HuH-7.5 (cell line): Measurements from ENCODE around the gene DLGAP1.

Source experiments
- DNase-seq: peaks from one replicate; pipeline ENCODE4 v3.0.0; 2011; ENCODE audit warnings: low spot score

DLGAP1 gene

DNA sequence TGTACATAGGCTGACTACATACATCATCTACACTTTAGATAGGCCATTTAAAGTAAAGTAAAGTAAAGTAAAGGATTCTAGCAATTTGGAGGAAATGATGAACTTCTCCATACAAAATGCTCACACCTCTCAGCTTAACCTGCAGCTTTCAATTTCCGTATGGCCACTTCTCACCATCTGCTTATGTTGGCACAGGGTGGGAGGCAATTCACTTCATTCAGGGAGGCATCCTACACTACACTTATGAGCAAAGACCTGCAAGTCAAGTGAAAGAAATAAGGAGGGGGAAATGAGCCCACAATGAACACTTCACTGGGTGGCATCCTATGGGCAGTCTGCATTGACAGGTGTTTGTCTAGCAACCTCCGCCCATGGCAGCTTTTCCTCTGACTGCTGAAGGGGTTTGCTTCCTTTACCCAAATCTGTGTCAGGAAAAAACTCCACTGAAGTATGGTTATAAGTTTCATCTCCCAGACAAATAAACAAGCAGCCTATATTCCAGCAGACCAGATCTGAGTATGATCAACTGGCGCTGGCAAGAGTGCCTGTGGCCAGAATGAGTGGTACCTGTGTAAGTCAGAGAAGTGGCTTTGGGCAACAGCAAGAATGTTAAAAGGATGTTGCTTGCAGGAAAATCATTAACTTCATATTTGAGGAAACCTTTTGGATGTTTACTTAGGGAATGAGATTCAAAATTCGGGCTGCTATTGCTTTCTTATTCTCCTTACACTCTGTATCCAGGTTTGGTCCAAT lies 556.1 kb downstream of the DLGAP1 start:
- no peak for DNase-seq

GRCh38 chr18:3892152-3892551 lies 563.0 kb downstream of the DLGAP1 start:
- DNase-seq: no peak

- DNase-seq: no peak
Measured at GRCh38 chr18:3891245-3891644, 563.9 kb downstream of the DLGAP1 start.

DNA sequence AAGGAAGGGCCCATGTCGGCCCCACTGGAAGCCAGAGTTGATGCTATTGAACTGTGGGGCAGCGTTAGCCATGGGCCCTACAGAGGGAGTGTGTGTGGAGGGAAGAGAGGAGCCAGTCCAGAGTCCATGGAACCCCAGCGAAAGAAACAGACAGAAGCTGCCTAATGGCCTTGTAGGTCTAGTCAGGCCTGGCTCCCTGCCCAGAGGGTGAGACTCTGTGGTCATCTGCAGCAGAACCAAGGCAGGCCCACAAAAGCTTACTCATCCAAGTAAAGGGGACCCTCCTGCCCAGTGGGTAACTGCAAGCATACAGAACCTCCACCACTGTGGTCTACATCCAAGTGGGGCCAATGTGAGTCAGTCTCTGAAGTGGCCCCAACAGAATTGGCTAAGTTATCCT lies 565.3 kb downstream of the DLGAP1 start:
- no peak for DNase-seq

DNA sequence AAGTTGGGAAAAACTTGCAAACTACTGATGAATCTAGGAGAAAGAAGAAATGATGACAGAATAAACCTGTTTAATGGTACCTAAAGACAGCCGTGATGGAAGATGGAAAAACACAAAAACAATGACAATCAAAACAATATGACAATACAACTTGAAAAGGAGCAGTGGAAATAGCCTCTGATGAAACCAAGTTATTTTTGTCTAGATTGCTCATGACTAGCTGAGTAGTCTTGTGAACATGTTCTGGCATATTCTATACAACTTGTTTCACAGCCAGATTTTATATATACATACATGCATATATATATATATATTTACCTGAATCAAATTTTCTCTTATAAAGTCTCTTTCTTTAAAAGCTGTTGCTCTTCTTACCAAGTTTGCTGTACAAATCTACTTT lies 566.0 kb downstream of the DLGAP1 start:
- no peak for DNase-seq

DNA sequence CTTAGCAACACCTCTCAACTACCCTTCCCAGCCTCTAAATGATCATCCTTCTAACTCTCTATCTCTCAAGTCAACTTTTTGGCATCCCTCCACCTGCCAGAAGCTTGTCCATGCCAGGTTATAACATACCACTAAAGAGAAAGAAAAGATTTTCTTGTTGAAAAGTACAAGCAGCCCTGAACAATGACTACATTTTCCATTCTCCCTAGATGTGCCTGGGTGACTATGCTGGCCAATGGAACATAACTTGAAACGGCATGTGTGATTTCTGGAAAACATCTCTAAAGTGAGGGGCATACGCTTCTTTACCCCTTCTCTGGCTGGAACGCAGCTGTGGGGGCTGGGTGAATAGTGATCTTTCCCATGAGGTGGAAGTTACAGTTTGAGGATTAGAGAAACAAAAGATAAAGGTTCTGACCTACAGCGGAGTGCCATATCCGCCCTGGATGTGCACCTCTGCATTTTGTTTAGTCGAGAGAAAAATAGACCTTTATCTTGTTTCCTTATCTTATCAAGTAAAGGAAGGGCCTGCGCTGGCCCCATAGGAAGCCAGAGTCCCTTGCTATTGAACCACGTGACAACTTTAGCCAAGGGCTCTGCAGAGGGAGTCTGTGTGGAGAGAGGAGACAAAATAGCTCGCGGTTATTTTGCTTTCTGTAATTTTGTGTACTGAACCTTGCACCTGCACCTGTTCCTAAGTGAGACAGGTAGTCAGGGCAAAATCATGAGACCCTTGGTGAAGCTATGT lies 568.4 kb downstream of the DLGAP1 start:
- peak; percentile 32 for DNase-seq

DNA sequence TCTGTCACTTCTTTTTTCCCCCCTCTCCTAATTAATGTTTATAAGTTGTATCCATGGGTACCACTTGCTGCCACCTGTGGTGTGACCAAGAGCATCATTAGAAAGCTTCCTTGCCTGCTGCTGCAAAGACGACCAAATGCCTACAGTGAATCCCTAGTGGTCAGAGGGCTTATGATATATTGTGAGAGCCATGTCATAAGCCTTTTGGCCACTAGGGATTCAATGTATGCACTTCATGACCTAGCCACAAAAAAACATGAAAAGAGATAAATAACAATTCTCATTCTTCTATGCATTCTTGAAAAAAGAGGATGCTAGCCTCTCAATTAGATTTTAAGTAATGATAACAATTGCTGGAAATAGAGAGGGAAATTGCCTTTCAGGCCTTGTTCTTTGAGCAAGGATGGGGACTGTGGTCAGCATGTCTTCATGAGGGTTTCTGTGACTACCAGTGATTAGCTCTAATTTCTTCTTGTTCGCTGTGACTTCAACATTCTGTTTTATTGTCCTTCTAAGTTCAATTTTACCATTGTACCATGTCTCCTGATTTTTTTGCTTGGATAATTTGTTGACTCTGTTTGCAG lies 569.8 kb downstream of the DLGAP1 start:
- peak; percentile 60 for DNase-seq

DNA sequence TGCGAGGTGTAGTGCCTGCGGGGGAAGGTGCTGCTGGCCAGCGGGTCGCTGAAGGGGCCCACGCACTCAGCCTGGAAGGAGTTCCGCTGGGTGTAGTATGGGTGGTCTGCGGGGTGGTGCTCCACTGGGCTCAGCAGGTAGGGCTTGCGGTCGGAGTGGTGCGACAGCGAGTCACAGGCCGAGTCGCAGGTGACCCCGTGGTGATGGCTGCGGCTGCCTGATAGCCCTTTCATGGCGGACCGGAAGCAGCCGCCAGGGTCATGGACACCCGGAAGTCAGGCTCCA lies 575.3 kb downstream of the DLGAP1 start:
- no peak for DNase-seq

GRCh38 chr18:3879114-3879835 lies 575.8 kb downstream of the DLGAP1 start:
- no peak for DNase-seq

DNA sequence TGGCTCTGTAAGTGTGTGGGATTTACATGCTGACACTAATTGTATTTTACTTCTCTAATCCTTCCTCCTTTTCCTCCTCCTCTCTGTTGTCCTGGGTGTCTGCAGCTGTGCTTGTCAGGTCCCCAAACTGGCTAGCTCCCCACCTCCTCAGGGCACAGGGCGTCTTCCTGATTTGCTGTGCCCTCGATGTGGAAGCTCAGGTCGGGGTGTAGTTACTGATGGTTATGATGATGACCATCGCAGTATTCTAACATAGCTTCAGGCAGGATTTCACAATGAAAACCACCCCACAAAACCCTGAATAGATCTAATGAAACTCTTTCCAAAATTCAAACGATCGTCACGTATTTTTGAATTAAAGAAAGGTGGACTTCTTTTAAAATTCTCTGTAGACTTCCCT lies 576.7 kb downstream of the DLGAP1 start:
- no peak for DNase-seq

DNA sequence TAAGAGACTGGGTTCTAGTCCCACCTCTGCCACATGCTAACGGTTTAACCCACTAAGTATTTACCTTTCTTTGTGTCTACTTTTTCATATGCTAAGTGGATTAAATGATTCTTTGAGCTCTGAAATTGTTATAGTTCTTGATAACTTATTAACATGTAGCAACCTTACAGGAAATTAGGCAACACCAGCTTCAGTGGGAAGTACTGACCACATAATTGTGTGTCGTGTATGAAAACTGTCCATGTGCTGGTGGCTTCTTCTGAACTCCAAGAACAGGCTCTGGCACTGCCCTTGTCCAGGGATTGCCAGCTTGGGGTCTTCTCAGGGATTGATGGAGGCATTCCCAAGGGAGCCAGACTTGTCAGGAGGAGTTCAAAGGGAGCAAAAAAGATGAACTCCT lies 577.4 kb downstream of the DLGAP1 start:
- no peak for DNase-seq

DNA sequence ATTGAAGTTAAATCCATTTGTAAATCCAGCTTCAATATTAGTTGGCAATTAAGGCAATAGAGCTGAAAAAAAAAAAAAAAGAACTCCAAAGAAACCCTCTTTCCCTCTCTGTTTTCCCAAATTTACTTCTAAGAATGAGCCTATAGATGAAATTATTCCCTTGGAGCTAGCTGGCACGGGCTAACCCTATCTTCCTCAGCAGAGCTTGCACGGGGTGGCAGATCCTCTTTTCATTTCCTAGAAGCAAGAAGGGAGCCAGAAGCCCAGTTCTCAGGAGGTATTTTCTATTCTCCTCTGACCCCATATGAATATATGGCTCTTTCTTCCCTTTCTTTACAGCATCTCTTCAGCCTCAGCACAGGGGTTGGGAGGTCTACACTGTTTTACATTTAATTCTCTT lies 579.1 kb downstream of the DLGAP1 start:
- no peak for DNase-seq

DNA sequence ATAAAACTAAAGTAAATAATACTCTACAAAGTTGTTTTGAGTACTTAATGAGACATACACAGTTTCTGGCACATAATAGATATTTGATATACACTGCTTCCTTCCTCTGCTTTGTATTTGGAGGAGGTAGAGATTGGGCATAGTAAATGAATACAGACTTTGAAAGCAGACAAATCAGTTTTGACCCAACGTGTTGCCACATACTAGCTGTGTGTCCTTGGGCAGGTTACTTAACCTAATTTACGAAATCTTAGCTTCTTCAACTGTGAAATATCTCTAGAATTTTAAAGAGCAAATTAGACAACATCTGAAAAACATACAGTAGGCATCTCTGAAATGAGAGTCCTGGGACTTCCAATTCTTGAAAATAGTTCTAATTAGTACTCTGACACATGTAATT lies 579.7 kb downstream of the DLGAP1 start:
- no peak for DNase-seq

DNA sequence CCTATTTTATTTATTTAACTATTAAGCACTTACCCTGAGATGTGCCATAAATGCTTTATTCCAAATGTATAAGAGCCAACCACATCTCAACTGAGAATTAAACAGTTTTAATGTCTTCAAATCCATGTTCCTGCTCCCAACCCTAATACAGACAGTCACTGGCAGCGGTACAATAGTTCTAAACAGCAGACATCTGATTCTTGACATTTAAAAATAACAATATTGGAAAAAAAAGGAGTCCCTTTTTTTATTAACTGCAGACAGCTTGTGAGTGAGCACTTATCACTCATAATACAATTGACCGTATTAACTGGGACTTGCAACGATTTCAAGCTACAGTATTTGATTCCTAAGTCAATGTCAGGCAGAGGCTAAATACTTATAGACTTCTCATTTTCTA lies 580.5 kb downstream of the DLGAP1 start:
- no peak for DNase-seq

DNA sequence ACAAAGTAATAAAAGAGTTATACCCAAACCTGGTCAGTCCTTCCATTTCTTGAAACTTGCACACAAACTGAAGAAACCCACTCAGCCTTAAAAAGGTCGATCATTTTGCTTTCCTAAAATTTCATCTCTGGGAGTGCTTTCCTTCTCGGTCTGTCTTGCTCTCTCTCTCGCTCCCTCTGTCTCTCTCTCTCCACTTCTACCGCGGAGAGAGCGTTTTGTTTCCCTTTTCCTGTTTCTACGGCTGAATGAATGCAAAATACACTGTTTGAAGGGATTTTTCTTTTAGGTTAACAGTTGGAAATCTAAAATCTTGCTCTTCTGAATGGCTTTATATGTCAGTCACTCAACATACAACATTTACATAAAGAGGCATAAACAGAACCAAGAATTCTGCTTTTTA lies 581.0 kb downstream of the DLGAP1 start:
- no peak for DNase-seq

GRCh38 chr18:3873698-3874097 lies 581.4 kb downstream of the DLGAP1 start:
- DNase-seq: no peak

GRCh38 chr18:3873211-3873610 lies 581.9 kb downstream of the DLGAP1 start:
- DNase-seq: no peak

GRCh38 chr18:3872641-3873040 lies 582.5 kb downstream of the DLGAP1 start:
- DNase-seq: no peak

- no peak for DNase-seq
Measured at GRCh38 chr18:3871687-3872086, 583.4 kb downstream of the DLGAP1 start.

DNA sequence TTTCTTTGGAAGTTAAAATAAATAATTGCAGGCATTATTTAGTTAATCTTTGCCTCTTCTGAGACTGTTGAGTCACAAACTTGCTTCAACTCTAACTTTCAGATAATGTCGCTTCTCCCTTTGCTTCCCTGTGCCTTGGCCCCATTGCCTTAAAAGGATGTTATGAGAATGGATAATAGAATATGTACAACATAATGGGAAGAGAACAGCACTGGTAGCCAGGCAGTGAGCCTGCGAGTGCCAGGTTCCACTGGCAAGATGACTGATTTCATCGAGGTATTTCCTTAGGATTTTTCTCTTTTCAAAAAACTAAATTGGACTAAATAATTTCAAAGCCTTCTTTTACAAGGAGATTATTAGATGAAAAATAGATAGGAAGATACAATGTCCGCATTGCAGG lies 584.2 kb downstream of the DLGAP1 start:
- DNase-seq: no peak

DNA sequence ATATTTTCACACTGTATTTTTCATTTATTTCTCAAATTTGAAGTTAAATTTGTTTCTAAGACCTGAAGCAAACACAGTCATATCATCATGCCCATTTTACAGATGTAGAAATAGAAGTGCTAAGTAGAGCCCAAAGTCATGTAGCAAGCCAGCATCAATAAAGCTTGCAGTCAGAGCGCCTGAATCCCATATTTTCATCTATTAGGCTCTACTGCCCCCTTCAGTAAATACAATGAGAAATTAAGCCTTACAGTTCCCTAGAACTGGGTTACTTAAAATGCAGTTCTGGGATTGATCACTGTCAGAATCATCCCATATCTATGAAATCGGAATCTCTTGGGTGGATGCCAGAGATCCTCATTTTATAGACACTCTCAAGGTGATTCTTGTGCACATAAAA lies 585.3 kb downstream of the DLGAP1 start:
- DNase-seq: peak; percentile 32

- DNase-seq: no peak
Measured at GRCh38 chr18:3867864-3868311, 587.2 kb downstream of the DLGAP1 start.

DNA sequence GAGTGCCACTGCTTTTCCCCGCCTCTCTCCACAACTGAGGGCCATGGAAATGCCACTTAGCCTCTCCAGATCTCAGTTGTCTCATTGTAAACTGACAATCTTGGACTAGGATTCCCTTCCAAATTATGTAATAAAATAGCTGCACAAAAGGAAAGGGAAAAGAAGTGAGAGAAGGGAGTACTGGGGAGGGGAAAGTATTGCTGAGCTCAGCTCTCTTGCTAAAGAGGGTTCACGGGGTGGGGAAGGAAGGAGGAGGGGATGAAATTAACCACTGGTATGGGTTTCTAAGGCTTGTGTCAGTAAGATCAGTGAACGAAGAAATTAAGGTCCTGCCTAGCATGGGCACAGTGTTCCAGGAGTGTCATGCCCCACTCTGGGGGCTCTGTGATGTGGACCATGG lies 587.9 kb downstream of the DLGAP1 start:
- DNase-seq: no peak
